Sciatic nerve (tissue), 2 donors: Measurements from ENCODE around the gene AGFG2. TPM values are rescaled to one million over a fixed set of nuclear protein-coding genes. Genes with fewer than 3 reads are reported as not detected.
A peak's percentile ranks its signal among the peaks of the same experiment; 100 is the strongest.

Experiments used
- ATAC-seq: fragments of 200-7000 bp; cut with Tn5 transposase; one replicate; pipeline ENCODE4 v1.9.1; 2020; ENCODE audit warnings: mild to moderate bottlenecking, moderate library complexity
- DNase-seq: peaks from one replicate; pipeline ENCODE4 v3.0.0-alpha.2; 2020; ENCODE audit warnings: low spot score
- intact Hi-C: fragments of 100-400 bp; cut with DNase I; formaldehyde crosslinking; loops from one replicate; pipeline ENCODE4 v1.14.2; 2022
- total RNA-seq: library from RNA; stranded (reverse); fragmentation: NEBNext Ultra II Directional; extraction: Animal tissue kit (Norgen Biotek cat#: 25700); gene quantifications from one replicate; pipeline ENCODE4 v1.2.1, GENCODE V29; 2021
- donor health status: DM: no; HTN: no; CAD: no.
- donor health status: DM: no; HTN: no; CAD: no.

AGFG2 gene
- total RNA-seq, 1 donor from 2014 or later, result 30.6 TPM

DNA sequence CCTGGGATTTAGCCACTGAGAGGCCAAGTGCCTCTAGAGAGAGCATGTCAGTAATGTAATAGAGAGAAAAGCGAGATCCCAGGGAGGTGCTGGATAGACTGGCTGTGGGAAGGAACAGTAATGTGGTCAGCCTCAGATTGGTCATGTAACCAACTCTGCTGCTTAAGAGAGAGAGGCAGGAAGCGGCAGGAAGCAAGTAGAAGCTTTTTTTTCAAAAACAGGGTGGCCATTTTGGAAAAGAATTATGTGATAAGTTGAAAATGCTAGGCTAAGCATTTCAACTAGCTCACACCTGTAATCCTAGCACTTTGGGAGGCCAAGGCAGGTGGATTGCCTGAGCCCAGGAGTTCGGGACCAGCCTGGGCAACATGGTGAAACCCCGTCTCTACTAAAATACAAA, 59.4 kb downstream of the AGFG2 start:
- intact Hi-C loops, result no loop called here
- no peak for DNase-seq
- ATAC-seq, result no peak

DNA sequence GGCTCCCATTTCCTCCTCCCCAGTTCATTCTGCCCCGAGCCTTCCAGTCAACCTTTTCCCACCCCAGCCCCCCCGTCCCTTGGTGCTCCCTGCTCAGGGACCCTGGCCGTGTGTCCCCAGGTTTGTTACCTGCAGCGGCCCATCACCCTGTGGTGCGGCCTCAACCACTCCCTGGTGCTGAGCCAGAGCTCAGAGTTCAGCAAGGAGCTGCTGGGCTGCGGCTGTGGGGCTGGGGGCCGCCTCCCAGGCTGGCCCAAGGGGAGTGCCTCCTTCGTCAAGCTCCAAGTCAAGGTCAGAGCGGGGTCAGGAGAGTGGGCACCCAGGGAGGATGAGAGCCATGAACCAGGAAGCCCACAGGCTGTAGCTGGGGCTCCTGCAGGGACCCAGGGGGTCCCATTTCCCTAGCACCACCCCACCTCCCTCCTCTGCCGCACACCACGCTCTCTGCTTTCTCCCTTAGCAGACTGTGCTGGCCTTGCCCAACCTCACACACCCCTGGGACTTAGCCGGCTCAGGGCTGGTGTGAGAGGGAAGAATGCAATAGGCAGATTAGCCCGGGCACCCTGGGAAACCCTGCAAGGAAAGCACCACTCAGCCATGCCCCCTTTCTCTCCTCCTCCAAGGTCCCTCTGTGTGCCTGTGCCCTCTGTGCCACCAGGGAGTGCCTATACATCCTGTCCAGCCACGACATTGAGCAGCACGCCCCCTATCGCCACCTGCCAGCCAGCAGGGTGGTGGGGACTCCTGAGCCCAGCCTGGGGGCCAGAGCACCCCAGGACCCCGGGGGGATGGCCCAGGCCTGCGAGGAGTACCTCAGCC, 61.1 kb downstream of the AGFG2 start:
- DNase-seq, result no peak

DNA sequence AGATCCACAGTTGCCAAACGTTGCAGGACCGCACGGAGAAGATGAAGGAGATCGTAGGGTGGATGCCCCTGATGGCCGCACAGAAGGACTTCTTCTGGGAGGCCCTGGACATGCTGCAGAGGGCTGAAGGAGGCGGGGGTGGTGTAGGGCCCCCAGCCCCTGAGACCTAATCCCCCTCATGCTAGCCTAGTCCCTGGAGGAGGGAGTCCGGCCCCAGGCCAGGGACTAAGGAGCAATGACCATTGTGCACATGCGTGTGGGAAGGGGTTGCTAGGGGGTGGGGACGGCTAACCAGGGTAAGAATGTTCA, 61.7 kb downstream of the AGFG2 start:
- no peak for DNase-seq
- intact Hi-C loops, result no loop called here

More for the DNA sequence above, 61.1 kb downstream of the AGFG2 start:
- no peak for ATAC-seq
- intact Hi-C loops, result no loop called here

GRCh38 chr7:100602889-100603725, 64.1 kb downstream of the AGFG2 start:
- ATAC-seq, result peak; percentile 88

More for the DNA sequence above, 61.7 kb downstream of the AGFG2 start:
- ATAC-seq, result no peak

GRCh38 chr7:100603726-100604027, 64.7 kb downstream of the AGFG2 start:
- intact Hi-C loops, result no loop called here
- DNase-seq (no peak), ATAC-seq (peak; percentile 1)

More at GRCh38 chr7:100602889-100603725, 64.1 kb downstream of the AGFG2 start:
- peak; percentile 91 for DNase-seq
- intact Hi-C loops, result no loop called here

- intact Hi-C loops, result no loop called here
- DNase-seq (peak; percentile 89), ATAC-seq (peak; percentile 61)
Measured at GRCh38 chr7:100604028-100604975, 65.3 kb downstream of the AGFG2 start.

DNA sequence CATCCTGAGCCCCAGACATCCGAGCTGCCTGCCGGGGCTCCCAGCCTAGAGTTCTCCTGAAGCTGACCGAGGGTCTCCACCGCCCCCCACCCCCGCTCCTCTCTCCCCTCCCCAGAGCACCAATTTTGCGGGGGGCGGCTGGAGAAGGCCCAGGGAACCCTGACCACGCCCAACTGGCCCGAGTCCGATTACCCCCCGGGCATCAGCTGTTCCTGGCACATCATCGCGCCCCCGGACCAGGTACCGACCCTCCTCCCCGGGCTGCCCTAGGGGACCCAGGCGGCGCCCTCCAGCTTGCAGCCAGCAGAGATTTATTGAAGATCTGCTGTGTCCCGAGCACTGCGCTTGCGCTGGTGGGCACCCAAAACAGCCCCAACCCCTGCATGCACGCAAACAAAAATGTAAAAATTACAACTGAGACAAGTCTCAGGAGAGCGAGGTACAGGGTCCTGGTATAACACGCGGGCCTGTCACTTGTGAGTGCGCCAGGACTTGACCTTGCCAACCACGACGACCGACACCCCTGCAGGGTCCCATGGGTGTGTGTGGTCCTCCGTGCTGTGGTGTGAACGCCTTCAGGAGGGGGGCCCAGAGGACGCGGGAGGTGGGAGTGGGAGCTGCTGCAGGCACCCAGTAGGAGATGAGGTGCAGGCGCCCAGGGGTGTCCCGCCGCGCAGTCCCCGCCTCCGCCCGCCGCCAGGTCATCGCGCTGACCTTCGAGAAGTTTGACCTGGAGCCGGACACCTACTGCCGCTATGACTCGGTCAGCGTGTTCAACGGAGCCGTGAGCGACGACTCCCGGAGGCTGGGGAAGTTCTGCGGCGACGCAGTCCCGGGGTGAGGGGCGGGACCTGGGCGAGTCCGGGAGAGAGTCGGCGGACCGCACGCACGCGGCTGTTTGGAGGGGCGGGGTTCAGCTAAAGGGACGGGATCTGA, 66.2 kb downstream of the AGFG2 start:
- DNase-seq (no peak), ATAC-seq (no peak)
- intact Hi-C loops, result no loop called here

- intact Hi-C loops, result no loop called here
- ATAC-seq (no peak), DNase-seq (no peak)
Measured at GRCh38 chr7:100606313-100606712, 67.3 kb downstream of the AGFG2 start.

DNA sequence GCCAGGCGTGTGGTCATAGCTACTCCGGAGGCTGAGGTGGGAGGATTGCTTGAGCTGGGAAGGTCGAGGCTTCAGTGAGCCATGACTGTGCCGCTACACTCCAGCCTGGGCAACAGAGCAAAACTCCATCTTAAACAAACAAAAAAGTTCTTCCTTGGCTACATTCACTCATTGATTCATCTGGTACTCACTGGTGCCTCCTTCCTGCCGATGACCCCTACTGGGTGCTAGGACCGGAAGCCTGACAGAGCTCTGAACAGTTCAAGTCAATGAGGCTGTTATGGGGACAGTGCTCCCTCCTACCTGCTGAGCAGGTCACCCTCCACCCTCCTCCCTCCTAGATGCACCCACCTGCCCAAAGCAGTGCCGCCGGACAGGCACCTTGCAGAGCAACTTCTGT, 68.1 kb downstream of the AGFG2 start:
- DNase-seq, result no peak
- no peak for ATAC-seq
- intact Hi-C loops, result no loop called here

- DNase-seq (no peak), ATAC-seq (no peak)
- intact Hi-C loops, result loop anchor here (2.0 kb wide), 1 partner anchor 73 kb away; no protein-coding TSS in a partner anchor
Measured at GRCh38 chr7:100609958-100610357, 71.0 kb downstream of the AGFG2 start.

GRCh38 chr7:100611983-100612729, 73.2 kb downstream of the AGFG2 start, which contains the start of gene MOSPD3:
TSS of gene MOSPD3 (plus strand) at chr7:100612540. CDS start at chr7:100612792, 252 bp downstream.
- intact Hi-C loops, result no loop called here
- peak; percentile 99 for DNase-seq
- ATAC-seq, result peak; percentile 97

DNA sequence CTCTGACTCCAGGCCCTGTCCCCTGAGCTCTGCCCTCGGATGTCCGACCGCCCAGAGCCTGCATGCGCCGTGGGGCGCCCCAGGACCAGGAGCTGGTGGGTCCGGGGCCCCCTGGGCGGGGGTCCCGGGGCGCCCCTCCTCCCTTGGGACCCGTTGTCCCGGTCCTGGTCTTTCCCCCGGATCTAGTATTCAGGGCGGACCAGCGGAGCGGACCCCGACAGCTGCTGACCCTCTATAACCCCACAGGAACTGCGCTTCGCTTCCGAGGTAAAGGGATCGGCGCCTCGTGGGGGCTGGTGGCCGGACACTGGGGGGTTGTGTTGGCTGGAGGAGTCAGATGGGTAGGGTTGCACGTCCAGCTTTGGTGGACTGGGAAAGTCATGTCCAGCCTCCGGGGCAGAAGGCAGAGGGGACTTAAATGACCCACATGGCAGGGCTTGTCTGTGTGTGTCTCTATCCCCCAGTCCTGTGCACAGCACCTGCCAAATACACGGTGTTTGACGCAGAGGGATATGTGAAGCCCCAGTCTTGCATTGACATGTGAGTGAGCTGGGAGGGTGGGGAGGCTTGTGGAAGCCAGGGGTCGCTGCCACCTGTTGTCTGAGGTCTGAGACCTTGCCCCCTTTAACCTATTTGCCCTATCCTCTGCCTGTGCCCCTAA, 73.9 kb downstream of the AGFG2 start:
- intact Hi-C loops, result no loop called here
- ATAC-seq (peak; percentile 7), DNase-seq (no peak)

GRCh38 chr7:100613412-100614175, 74.6 kb downstream of the AGFG2 start:
- DNase-seq (no peak), ATAC-seq (no peak)
- intact Hi-C loops, result no loop called here

GRCh38 chr7:100614308-100614861, 75.4 kb downstream of the AGFG2 start:
- DNase-seq (no peak), ATAC-seq (no peak)
- intact Hi-C loops, result no loop called here
